Fibroblast of mammary gland (primary cell): ENCODE measurements around the gene CYP24A1.

ENCODE experiments used
- DNase-seq: peaks from one replicate; pipeline ENCODE4 v3.0.0-alpha.2; 2010; ENCODE audit warnings: low read depth
- H3K4me3 ChIP-seq: 2 replicates; pipeline ENCODE4 v1.5.1; 2011; ENCODE audit warnings: low read depth, mild to moderate bottlenecking, low read length, moderate library complexity; ENCODE audit not compliant: control insufficient read depth
- CTCF ChIP-seq: conservative IDR thresholded peaks from 2 replicates; pipeline ENCODE4 v1.5.1; 2011; ENCODE audit warnings: low read depth, low read length, inconsistent platforms; ENCODE audit not compliant: control insufficient read depth, insufficient read depth

CYP24A1 gene

GRCh38 chr20:54162378-54163009 lies 11.3 kb downstream of the CYP24A1 start:
- DNase-seq, result no peak
- TF ChIP-seq CTCF, result no peak
- no peak overlapping the region for H3K4me3 ChIP-seq

- no peak overlapping the region for H3K4me3 ChIP-seq
- no peak for TF ChIP-seq CTCF
- DNase-seq, result no peak
Observed at GRCh38 chr20:54161821-54162149, 12.0 kb downstream of the CYP24A1 start.

- DNase-seq, result no peak
- TF ChIP-seq CTCF, result no peak
Observed at GRCh38 chr20:54161008-54161820, 12.6 kb downstream of the CYP24A1 start.

GRCh38 chr20:54160065-54161007 lies 13.4 kb downstream of the CYP24A1 start:
- DNase-seq, result no peak
- no peak for TF ChIP-seq CTCF
- no peak overlapping the region for H3K4me3 ChIP-seq

More at GRCh38 chr20:54161008-54161820, 12.6 kb downstream of the CYP24A1 start:
- no peak overlapping the region for H3K4me3 ChIP-seq

GRCh38 chr20:54158856-54159418 lies 14.8 kb downstream of the CYP24A1 start:
- DNase-seq, result no peak
- H3K4me3 ChIP-seq, result no peak overlapping the region
- no peak for TF ChIP-seq CTCF

- no peak for TF ChIP-seq CTCF
- no peak for DNase-seq
- no peak overlapping the region for H3K4me3 ChIP-seq
Observed at GRCh38 chr20:54158226-54158625, 15.6 kb downstream of the CYP24A1 start.
